HG03457 (cell line): ENCODE measurements around the gene AGFG2.

Source experiments
- ATAC-seq: cut with Tn5 transposase; IDR thresholded peaks from one replicate; pipeline ENCODE4 v1.9.1; 2021; ENCODE audit warnings: moderate number of reproducible peaks; ENCODE audit not compliant: unreplicated experiment

AGFG2 gene

GRCh38 chr7:100606313-100606712, 67.3 kb downstream of the AGFG2 start:
- ATAC-seq = no peak

DNA sequence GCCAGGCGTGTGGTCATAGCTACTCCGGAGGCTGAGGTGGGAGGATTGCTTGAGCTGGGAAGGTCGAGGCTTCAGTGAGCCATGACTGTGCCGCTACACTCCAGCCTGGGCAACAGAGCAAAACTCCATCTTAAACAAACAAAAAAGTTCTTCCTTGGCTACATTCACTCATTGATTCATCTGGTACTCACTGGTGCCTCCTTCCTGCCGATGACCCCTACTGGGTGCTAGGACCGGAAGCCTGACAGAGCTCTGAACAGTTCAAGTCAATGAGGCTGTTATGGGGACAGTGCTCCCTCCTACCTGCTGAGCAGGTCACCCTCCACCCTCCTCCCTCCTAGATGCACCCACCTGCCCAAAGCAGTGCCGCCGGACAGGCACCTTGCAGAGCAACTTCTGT, 68.1 kb downstream of the AGFG2 start:
- ATAC-seq = no peak

- ATAC-seq = no peak
Observed at GRCh38 chr7:100609958-100610357, 71.0 kb downstream of the AGFG2 start.

- peak; percentile 79 for ATAC-seq
Observed at GRCh38 chr7:100611983-100612729, 73.2 kb downstream of the AGFG2 start, which contains the start of gene MOSPD3. TSS of gene MOSPD3 (plus strand) at chr7:100612540. CDS start at chr7:100612792, 252 bp downstream.

DNA sequence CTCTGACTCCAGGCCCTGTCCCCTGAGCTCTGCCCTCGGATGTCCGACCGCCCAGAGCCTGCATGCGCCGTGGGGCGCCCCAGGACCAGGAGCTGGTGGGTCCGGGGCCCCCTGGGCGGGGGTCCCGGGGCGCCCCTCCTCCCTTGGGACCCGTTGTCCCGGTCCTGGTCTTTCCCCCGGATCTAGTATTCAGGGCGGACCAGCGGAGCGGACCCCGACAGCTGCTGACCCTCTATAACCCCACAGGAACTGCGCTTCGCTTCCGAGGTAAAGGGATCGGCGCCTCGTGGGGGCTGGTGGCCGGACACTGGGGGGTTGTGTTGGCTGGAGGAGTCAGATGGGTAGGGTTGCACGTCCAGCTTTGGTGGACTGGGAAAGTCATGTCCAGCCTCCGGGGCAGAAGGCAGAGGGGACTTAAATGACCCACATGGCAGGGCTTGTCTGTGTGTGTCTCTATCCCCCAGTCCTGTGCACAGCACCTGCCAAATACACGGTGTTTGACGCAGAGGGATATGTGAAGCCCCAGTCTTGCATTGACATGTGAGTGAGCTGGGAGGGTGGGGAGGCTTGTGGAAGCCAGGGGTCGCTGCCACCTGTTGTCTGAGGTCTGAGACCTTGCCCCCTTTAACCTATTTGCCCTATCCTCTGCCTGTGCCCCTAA, 73.9 kb downstream of the AGFG2 start:
- no peak for ATAC-seq

DNA sequence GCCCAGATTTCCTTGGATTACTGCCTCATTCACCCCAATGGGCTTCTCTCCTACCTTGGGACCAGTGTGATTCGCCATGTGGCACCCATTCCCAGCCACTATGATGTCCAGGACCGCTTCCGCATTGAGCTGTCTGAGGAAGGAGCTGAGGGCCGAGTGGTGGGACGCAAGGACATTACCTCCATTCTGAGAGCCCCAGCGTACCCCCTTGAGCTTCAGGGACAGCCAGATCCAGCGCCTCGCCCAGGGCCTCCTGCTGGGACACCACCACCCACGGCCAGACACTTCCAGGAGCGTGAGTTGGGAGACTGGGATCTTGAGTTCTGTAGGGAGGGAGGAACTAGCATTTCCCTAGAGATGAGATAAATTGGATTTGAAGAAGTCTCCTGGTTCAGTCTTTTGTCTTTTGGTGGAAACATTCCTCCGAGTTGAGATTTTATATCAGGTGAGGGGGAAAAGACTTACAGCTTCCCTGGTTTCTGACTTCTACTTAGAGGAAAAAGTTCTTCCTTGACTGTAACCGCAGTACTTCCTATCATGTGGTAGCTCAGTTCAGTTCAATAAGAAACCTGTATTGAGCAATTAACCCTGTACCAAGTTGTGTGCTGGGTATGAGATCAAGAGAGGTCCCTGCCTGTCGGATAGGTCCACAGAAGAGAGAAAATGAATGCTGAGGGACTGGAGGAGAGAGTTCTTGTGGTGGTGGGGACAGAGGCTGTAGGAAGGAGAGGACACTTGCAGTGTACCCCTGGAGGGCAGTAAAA, 74.6 kb downstream of the AGFG2 start:
- ATAC-seq = no peak

DNA sequence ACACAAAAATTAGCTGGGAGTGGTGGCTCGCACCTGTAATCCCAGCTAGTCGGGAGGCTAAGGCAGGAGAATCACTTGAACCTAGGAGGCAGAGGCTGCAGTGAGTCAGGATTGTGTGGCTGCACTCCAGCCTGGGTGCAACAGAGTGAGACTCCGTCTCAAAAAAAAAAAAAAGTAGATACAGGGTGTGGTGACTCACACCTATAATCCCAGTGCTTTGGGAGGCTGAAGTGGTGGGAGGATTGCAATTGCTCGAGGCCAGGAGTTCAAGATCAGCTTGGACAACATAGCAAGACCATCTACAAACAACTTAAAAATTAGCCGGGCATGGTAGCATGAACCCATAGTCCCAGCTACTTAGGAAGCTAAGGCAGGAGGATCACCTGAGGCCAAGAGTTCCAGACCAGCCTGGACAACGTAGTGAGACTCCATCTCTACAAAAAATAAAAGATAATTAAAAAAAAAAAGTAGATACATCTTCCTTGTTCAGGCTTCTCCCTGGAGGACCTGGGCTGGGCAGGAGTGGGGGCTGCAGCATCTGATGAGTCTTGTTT, 75.4 kb downstream of the AGFG2 start:
- no peak for ATAC-seq
